Lower leg skin (tissue), 4 donors: Measurements from ENCODE around the gene FTH1. TPM values are rescaled to one million over a fixed set of nuclear protein-coding genes. Genes with fewer than 3 reads are reported as not detected.
"Not testable (repeated sequence)": the region's sequence is repeated elsewhere in the genome, so short reads cannot be mapped to it uniquely, and the experiment has no call there.

Experiments used
- DNase-seq, 2 donors: peaks; one replicate each; pipeline ENCODE4 v3.0.0-alpha.2; 2019; ENCODE audit warnings: low spot score in 2 of 2
- H3K4me3 ChIP-seq: fragments of 200-600 bp; sonication (generic); 2 replicates; pipeline ENCODE4 v1.5.1; 2017; ENCODE audit warnings: mild to moderate bottlenecking, low read depth; ENCODE audit not compliant: poor library complexity, severe bottlenecking
- POLR2A ChIP-seq, 2 donors: fragments of 450-650 bp; IDR thresholded peaks; one replicate each; pipeline ENCODE4 v1.6.1; 2016 to 2017; ENCODE audit warnings: antibody characterized with exemption in 2 of 2, mild to moderate bottlenecking in 1 of 2, moderate library complexity in 1 of 2
- WGBS, 2 donors: methylation state at CpG; one replicate each; pipeline ENCODE4 v1.1.5; 2018; 5-methylcytosine and 5-hydroxymethylcytosine counted together
- intact Hi-C: fragments of 100-400 bp; cut with DNase I; formaldehyde crosslinking; loops from one replicate; pipeline ENCODE4 v1.15.0; 2023; ENCODE audit warnings: low total_unique reads
- total RNA-seq, 4 donors: library from RNA; depleted of rRNA; stranded (reverse); fragments of >200 nt; gene quantifications; one replicate each; pipeline ENCODE4 v1.1.0, GENCODE V29; 2016
- TF ChIP-seq, protein P1 (sequence below), 3 donors: fragments of 450-650 bp; IDR thresholded peaks; one replicate each; pipeline ENCODE4 v1.5.1; 2016; ENCODE audit warnings: antibody characterized with exemption in 3 of 3, mild to moderate bottlenecking in 3 of 3, moderate library complexity in 2 of 3

The FTH1 gene
- total RNA-seq, 4 donors from 2014 or later, result 583 to 1,081 (median 634) TPM

DNA sequence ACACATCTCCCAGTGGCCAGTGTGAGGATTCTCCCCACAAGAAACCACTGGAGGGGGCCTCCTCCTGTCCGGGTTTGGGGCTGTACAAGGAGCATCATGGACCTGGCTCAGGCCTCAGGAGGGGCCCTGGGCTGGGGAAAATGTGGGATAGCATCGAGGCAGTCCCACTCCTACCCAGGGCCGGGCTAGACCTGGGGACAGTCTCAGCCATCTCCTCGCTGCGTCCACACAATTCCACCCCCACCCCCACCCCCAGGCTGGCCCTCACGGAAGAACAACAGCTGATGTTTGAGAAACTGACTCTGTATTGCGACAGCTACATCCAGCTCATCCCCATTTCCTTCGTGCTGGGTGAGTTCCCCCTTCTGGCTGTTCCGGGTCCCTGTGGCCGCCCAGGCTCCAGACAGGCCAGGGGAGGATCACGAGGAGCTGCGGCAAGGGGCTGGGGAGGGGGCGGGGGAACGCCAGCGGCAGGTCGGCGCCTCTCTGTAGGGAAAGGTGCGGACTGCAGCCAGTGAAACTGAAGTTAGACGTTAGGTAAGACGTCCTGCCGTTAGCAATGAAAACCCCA lies 12.5 kb downstream of the FTH1 start:
- no peak for TF ChIP-seq POLR2A (IDR thresholded peaks at IDR 0.05)
- TF ChIP-seq, protein P1, sequence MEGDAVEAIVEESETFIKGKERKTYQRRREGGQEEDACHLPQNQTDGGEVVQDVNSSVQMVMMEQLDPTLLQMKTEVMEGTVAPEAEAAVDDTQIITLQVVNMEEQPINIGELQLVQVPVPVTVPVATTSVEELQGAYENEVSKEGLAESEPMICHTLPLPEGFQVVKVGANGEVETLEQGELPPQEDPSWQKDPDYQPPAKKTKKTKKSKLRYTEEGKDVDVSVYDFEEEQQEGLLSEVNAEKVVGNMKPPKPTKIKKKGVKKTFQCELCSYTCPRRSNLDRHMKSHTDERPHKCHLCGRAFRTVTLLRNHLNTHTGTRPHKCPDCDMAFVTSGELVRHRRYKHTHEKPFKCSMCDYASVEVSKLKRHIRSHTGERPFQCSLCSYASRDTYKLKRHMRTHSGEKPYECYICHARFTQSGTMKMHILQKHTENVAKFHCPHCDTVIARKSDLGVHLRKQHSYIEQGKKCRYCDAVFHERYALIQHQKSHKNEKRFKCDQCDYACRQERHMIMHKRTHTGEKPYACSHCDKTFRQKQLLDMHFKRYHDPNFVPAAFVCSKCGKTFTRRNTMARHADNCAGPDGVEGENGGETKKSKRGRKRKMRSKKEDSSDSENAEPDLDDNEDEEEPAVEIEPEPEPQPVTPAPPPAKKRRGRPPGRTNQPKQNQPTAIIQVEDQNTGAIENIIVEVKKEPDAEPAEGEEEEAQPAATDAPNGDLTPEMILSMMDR (IDR thresholded peaks at IDR 0.05), result no peak
- DNase-seq, result peak in 1 of 2 donors; percentile 93
- 10 to 13% methylated on average over 17 to 19 of the region's 21 CpGs for WGBS, 2 donors
- no peak overlapping the region for H3K4me3 ChIP-seq
- intact Hi-C loops, result no loop called here

GRCh38 chr11:61954106-61954850 lies 13.2 kb downstream of the FTH1 start:
- WGBS, 2 donors, result 89 to 95% methylated on average over 9 of the region's 9 CpGs
- H3K4me3 ChIP-seq, result no peak overlapping the region
- TF ChIP-seq POLR2A (IDR thresholded peaks at IDR 0.05), result no peak
- intact Hi-C loops, result no loop called here
- no peak for DNase-seq

GRCh38 chr11:61953632-61954031 lies 13.8 kb downstream of the FTH1 start:
- H3K4me3 ChIP-seq, DNase-seq, intact Hi-C loops: not testable (repeated sequence)
- WGBS, 2 donors, result 93 to 98% methylated on average over 5 of the region's 5 CpGs

GRCh38 chr11:61952882-61953281 lies 14.6 kb downstream of the FTH1 start:
- intact Hi-C loops, result no loop called here
- no peak overlapping the region for H3K4me3 ChIP-seq
- WGBS, 2 donors, result 92 to 93% methylated on average over 3 of the region's 3 CpGs
- DNase-seq, result peak in 1 of 2 donors; percentile 45
- TF ChIP-seq, protein P1 (IDR thresholded peaks at IDR 0.05), result no peak
- no peak for TF ChIP-seq POLR2A (IDR thresholded peaks at IDR 0.05)

DNA sequence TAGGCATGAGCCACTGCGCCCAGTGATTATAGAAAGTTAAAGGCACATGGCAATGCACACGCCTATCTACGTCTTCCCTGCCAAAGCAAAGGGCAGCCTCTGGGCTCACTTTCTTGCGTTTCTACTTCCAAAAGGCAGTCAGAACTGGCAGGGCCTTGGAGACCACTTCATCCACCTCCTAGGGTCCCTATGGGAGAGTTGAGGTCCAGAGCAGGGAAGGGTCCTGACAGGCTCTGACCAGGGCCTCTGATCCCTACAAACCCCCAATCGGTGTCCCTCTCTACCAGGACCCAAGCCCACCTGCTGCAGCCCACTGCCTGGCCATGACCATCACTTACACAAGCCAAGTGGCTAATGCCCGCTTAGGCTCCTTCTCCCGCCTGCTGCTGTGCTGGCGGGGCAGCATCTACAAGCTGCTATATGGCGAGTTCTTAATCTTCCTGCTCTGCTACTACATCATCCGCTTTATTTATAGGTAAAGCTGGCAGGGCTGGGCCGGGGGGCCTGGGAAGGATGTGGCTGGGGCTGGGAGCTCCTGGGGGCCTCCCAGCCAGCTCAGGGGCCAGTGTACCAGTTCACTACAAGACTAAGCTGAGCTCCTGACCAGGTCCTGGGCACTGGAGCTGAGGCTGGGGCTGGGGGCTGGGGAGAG lies 15.8 kb downstream of the FTH1 start:
- 89 to 92% methylated on average over 10 to 11 of the region's 11 CpGs for WGBS, 2 donors
- H3K4me3 ChIP-seq, result no peak overlapping the region
- TF ChIP-seq, protein P1 (IDR thresholded peaks at IDR 0.05), result no peak
- no peak for TF ChIP-seq POLR2A (IDR thresholded peaks at IDR 0.05)
- no peak for DNase-seq
- intact Hi-C loops, result no loop called here

GRCh38 chr11:61950035-61950547 lies 17.3 kb downstream of the FTH1 start, which contains the start of gene BEST1:
Gene BEST1, plus strand, starts transcription at chr11:61950351. Its CDS starts 1,456 bp downstream, at chr11:61951807.
- DNase-seq, result no peak
- WGBS, 2 donors, result 82 to 88% methylated on average over 6 to 8 of the region's 8 CpGs
- no peak for TF ChIP-seq POLR2A (IDR thresholded peaks at IDR 0.05)
- TF ChIP-seq, protein P1 (IDR thresholded peaks at IDR 0.05), result no peak
- H3K4me3 ChIP-seq, result no peak within 1 kb of the TSS
- intact Hi-C loops, result no loop called here
